DOHH2 (cell line): ENCODE measurements around the gene DSCAM.

Experiments used
- H3F3A ChIP-seq: fragments of 200-600 bp; sonication (generic), shearing (Covaris generic); 2 replicates; pipeline ENCODE4 v1.6.0; 2016; ENCODE audit warnings: antibody characterized with exemption, mild to moderate bottlenecking; ENCODE audit not compliant: control insufficient read depth, insufficient read depth
- H3K27ac ChIP-seq: fragments of 200-600 bp; sonication (generic); 2 replicates; pipeline ENCODE4 v1.5.1; 2014; ENCODE audit warnings: low read depth, mild to moderate bottlenecking, low read length, moderate library complexity
- H3K27me3 ChIP-seq: fragments of 200-600 bp; sonication (generic); 2 replicates; pipeline ENCODE4 v1.6.1; 2014; ENCODE audit warnings: mild to moderate bottlenecking, low read length, mixed read lengths; ENCODE audit not compliant: control insufficient read depth
- H3K36me3 ChIP-seq: fragments of 200-600 bp; sonication (generic); 2 replicates; pipeline ENCODE4 v1.6.1; 2014; ENCODE audit warnings: mild to moderate bottlenecking, low read length, moderate library complexity, mixed read lengths; ENCODE audit not compliant: control insufficient read depth
- H3K4me1 ChIP-seq: fragments of 200-600 bp; sonication (generic); 2 replicates; pipeline ENCODE4 v1.6.1; 2014; ENCODE audit warnings: mild to moderate bottlenecking, low read length, mixed read lengths; ENCODE audit not compliant: control insufficient read depth
- H3K4me2 ChIP-seq: fragments of 200-600 bp; sonication (generic); 2 replicates; pipeline ENCODE4 v1.6.0; 2014; ENCODE audit warnings: mild to moderate bottlenecking, low read length, moderate library complexity
- H3K4me3 ChIP-seq: fragments of 200-600 bp; sonication (generic); 2 replicates; pipeline ENCODE4 v1.5.1; 2014; ENCODE audit warnings: mild to moderate bottlenecking, low read length, mixed read lengths
- H3K79me2 ChIP-seq: fragments of 200-600 bp; sonication (generic); 2 replicates; pipeline ENCODE4 v1.6.1; 2014; ENCODE audit warnings: mild to moderate bottlenecking, low read length, mixed read lengths; ENCODE audit not compliant: control insufficient read depth
- H3K9me2 ChIP-seq: fragments of 200-600 bp; sonication (generic); replicated peaks from 2 replicates; pipeline ENCODE4 v1.6.1; 2014; ENCODE audit warnings: mild to moderate bottlenecking, low read length, mixed read lengths; ENCODE audit not compliant: control insufficient read depth
- H3K9me3 ChIP-seq: fragments of 200-600 bp; sonication (generic); 2 replicates; pipeline ENCODE4 v1.6.1; 2014; ENCODE audit warnings: antibody characterized with exemption, low read length, mixed read lengths; ENCODE audit not compliant: control insufficient read depth, insufficient read depth
- H4K20me1 ChIP-seq: fragments of 200-600 bp; sonication (generic); 2 replicates; pipeline ENCODE4 v1.6.0; 2014; ENCODE audit warnings: low read depth, mild to moderate bottlenecking, antibody characterized with exemption, low read length, moderate library complexity; ENCODE audit not compliant: control insufficient read depth, insufficient read depth
- CTCF ChIP-seq: fragments of 200-600 bp; sonication (generic); IDR thresholded peaks from one replicate; pipeline ENCODE4 v1.5.1; 2014; ENCODE audit warnings: antibody characterized with exemption, mild to moderate bottlenecking, low read depth, low read length; ENCODE audit not compliant: poor library complexity, severe bottlenecking
- EZH2phosphoT487 ChIP-seq: fragments of 200-600 bp; sonication (generic); IDR thresholded peaks from 2 replicates; pipeline ENCODE4 v1.6.1; 2017; ENCODE audit warnings: borderline replicate concordance, mild to moderate bottlenecking, antibody characterized with exemption, low read length, moderate library complexity, mixed read lengths

The DSCAM gene

GRCh38 chr21:40586575-40586974 lies 260.4 kb downstream of the DSCAM start:
- H3K36me3 ChIP-seq, result no peaks in the 10 kb centered on the region
- peaks cover 7% of the 10 kb centered on the region; the same call in 1 of the 2 replicates for H3K9me3 ChIP-seq
- no peaks in the 10 kb centered on the region for H3K9me2 ChIP-seq
- TF ChIP-seq EZH2phosphoT487 (no peak), CTCF (no peak)
- no peaks in the 10 kb centered on the region for H4K20me1 ChIP-seq
- H3K4me2 ChIP-seq, result no peak overlapping the region
- no peaks in the 10 kb centered on the region for H3K27me3 ChIP-seq
- no peak overlapping the region for H3K4me3 ChIP-seq
- no peaks in the 10 kb centered on the region for H3K79me2 ChIP-seq
- no peaks in the 10 kb centered on the region for H3K4me1 ChIP-seq
- H3F3A ChIP-seq, result no peaks in the 10 kb centered on the region
- H3K27ac ChIP-seq, result no peak overlapping the region

- H3K9me2 ChIP-seq, result no peaks in the 10 kb centered on the region
- H3K27me3 ChIP-seq, result no peaks in the 10 kb centered on the region
- no peak overlapping the region for H3K4me3 ChIP-seq
- H3K36me3 ChIP-seq, result no peaks in the 10 kb centered on the region
- no peaks in the 10 kb centered on the region for H3K79me2 ChIP-seq
- no peaks in the 10 kb centered on the region; the same call in 1 of the 2 replicates for H3K9me3 ChIP-seq
- H3K4me1 ChIP-seq, result no peaks in the 10 kb centered on the region
- no peaks in the 10 kb centered on the region for H3F3A ChIP-seq
- H4K20me1 ChIP-seq, result no peaks in the 10 kb centered on the region
- no peak overlapping the region for H3K27ac ChIP-seq
- TF ChIP-seq CTCF (no peak), EZH2phosphoT487 (no peak)
- H3K4me2 ChIP-seq, result no peak overlapping the region
Measured at GRCh38 chr21:40577285-40578043, 269.5 kb downstream of the DSCAM start.

- H3K27ac ChIP-seq, result no peak overlapping the region
- no peak for TF ChIP-seq EZH2phosphoT487
- no peaks in the 10 kb centered on the region for H3K27me3 ChIP-seq
- no peaks in the 10 kb centered on the region for H3F3A ChIP-seq
- H3K4me2 ChIP-seq, result no peak overlapping the region
- H3K9me2 ChIP-seq, result no peaks in the 10 kb centered on the region
- no peaks in the 10 kb centered on the region for H3K4me1 ChIP-seq
- H3K9me3 ChIP-seq, result no peaks in the 10 kb centered on the region
- H4K20me1 ChIP-seq, result no peaks in the 10 kb centered on the region
- H3K4me3 ChIP-seq, result no peak overlapping the region
- H3K79me2 ChIP-seq, result no peaks in the 10 kb centered on the region
- no peaks in the 10 kb centered on the region for H3K36me3 ChIP-seq
Measured at GRCh38 chr21:40575976-40576375, 271.0 kb downstream of the DSCAM start.

- no peak overlapping the region for H3K4me2 ChIP-seq
- no peaks in the 10 kb centered on the region for H3K27me3 ChIP-seq
- H3K27ac ChIP-seq, result no peak overlapping the region
- no peak overlapping the region for H3K4me3 ChIP-seq
- H3F3A ChIP-seq, result no peaks in the 10 kb centered on the region
- peaks cover 11% of the 10 kb centered on the region; the same call in 1 of the 2 replicates for H3K9me3 ChIP-seq
- no peaks in the 10 kb centered on the region for H3K4me1 ChIP-seq
- TF ChIP-seq CTCF (no peak), EZH2phosphoT487 (no peak)
- no peaks in the 10 kb centered on the region for H3K36me3 ChIP-seq
- H3K9me2 ChIP-seq, result no peaks in the 10 kb centered on the region
- no peaks in the 10 kb centered on the region for H3K79me2 ChIP-seq
- H4K20me1 ChIP-seq, result no peaks in the 10 kb centered on the region
Measured at GRCh38 chr21:40569357-40569756, 277.6 kb downstream of the DSCAM start.
